ENCODE data around the gene NEXN. TPM values are rescaled to one million over a fixed set of nuclear protein-coding genes. Genes with fewer than 3 reads are reported as not detected.
"Not testable (repeated sequence)": the region's sequence is repeated elsewhere in the genome, so short reads cannot be mapped to it uniquely, and the experiment has no call there.

The NEXN gene
- total and polyA plus RNA-seq, 7 donors: 31.6 to 541 (median 321) TPM

DNA sequence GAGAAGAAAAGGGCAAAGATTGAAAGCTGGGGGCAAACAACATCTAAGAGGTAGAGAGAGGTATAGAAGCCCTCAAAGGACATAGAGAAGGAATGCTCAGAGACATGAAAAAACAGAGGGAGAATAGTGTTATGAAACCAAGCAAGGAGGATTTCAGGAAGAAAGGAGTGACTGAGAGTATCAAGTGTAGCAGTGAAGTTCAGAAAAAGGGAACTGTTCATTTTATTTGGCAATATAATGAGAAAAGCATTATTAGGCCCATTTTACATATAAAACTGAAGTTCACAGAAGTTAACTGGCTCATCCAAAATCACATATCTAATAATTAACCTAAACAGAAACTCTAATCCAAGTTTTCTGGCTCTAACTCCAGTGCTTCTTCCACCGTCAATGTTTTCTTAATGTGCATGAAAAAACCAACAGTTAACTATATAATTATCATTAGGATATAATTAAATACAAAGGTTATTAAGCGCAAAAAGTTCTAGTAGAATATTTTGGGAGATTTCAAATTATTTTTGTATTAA, 17.7 kb downstream of the NEXN start:
- DNase-seq (no peak), ATAC-seq (no peak)
- Histone ChIP-seq H3K27me3 (ENCODE audit: insufficient read depth in 3 of 3, low read length in 2 of 3) (no peaks in the 10 kb centered on the region), H3K36me3 (ENCODE audit: insufficient read depth in 1 of 2, low read depth in 1 of 2) (peaks cover 0 to 34% of the 10 kb centered on the region in 2 donors), H3K4me1 (peaks cover 47% of the 10 kb centered on the region), H3K9me3 (no peaks in the 10 kb centered on the region), H3K4me3 (no peak overlapping the region), H3K27ac (peak overlapping the region; percentile 48)
- 63 to 83% (median 66%) methylated on average over 2 of the region's 2 CpGs for WGBS, 3 donors
- intact Hi-C loops (cut with DNase I): no loop called here
- TF ChIP-seq, protein P1, sequence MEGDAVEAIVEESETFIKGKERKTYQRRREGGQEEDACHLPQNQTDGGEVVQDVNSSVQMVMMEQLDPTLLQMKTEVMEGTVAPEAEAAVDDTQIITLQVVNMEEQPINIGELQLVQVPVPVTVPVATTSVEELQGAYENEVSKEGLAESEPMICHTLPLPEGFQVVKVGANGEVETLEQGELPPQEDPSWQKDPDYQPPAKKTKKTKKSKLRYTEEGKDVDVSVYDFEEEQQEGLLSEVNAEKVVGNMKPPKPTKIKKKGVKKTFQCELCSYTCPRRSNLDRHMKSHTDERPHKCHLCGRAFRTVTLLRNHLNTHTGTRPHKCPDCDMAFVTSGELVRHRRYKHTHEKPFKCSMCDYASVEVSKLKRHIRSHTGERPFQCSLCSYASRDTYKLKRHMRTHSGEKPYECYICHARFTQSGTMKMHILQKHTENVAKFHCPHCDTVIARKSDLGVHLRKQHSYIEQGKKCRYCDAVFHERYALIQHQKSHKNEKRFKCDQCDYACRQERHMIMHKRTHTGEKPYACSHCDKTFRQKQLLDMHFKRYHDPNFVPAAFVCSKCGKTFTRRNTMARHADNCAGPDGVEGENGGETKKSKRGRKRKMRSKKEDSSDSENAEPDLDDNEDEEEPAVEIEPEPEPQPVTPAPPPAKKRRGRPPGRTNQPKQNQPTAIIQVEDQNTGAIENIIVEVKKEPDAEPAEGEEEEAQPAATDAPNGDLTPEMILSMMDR (IDR thresholded peaks at IDR 0.05): no peak

DNA sequence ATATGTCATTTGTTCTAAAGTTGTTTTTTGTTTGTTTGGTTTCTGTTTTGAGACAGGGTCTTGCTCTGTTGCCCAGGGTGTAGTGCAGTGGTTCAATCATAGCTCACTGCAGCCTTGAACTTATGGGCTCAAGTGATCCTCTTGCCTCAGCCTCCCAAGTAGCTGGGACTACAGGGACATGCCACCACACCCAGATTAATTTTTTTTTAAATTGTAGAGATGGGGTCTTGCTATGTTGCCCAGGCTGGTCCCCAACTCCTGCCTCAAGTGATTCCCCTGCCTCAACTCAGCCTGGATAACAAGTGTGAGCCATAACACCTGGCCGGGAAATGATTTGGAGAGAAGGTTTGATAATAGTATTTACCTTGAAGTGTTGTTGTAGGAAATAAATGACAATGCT, 18.2 kb downstream of the NEXN start:
- peaks cover 46% of the 10 kb centered on the region for H3K4me1 ChIP-seq
- WGBS, 3 donors: 82 to 83% (median 83%) methylated on average over 1 of the region's 1 CpG
- H3K36me3 ChIP-seq (ENCODE audit: insufficient read depth in 1 of 2, low read depth in 1 of 2): peaks cover 0 to 37% of the 10 kb centered on the region in 2 donors
- peak overlapping the region; percentile 54 for H3K27ac ChIP-seq
- TF ChIP-seq, protein P1 (IDR thresholded peaks at IDR 0.05): no peak
- ATAC-seq: peak in 1 of 4 donors; percentile 10
- H3K9me3 ChIP-seq: no peaks in the 10 kb centered on the region
- intact Hi-C loops (cut with DNase I): no loop called here
- no peak overlapping the region for H3K4me3 ChIP-seq
- no peak for DNase-seq
- no peaks in the 10 kb centered on the region for H3K27me3 ChIP-seq (ENCODE audit: insufficient read depth in 3 of 3, low read length in 2 of 3)

GRCh38 chr1:77910116-77910515, 21.7 kb downstream of the NEXN start:
- no peaks in the 10 kb centered on the region for H3K9me3 ChIP-seq
- H3K27ac ChIP-seq: peak overlapping the region; percentile 54
- peaks cover 15% of the 10 kb centered on the region for H3K4me1 ChIP-seq
- TF ChIP-seq, protein P1 (IDR thresholded peaks at IDR 0.05): no peak
- DNase-seq (no peak), ATAC-seq (no peak)
- 71 to 84% (median 81%) methylated on average over 4 of the region's 4 CpGs for WGBS, 3 donors
- H3K36me3 ChIP-seq (ENCODE audit: insufficient read depth in 1 of 2, low read depth in 1 of 2): peaks cover 0 to 46% of the 10 kb centered on the region in 2 donors
- no peaks in the 10 kb centered on the region for H3K27me3 ChIP-seq (ENCODE audit: insufficient read depth in 3 of 3, low read length in 2 of 3)
- no peak overlapping the region for H3K4me3 ChIP-seq
- intact Hi-C loops (cut with DNase I): no loop called here

- H3K27ac ChIP-seq; H3K4me1 ChIP-seq; H3K9me3 ChIP-seq; intact Hi-C loops (cut with DNase I); H3K4me3 ChIP-seq; DNase-seq; ATAC-seq; H3K27me3 ChIP-seq (ENCODE audit: insufficient read depth in 3 of 3, low read length in 2 of 3): not testable (repeated sequence)
- H3K36me3 ChIP-seq (ENCODE audit: insufficient read depth in 1 of 2, low read depth in 1 of 2): peaks cover 5 to 97% of the 10 kb centered on the region in 2 donors
- 91 to 94% (median 93%) methylated on average over 5 of the region's 5 CpGs for WGBS, 3 donors
These were observed 30.5 kb downstream of the NEXN start for GRCh38 chr1:77918918-77919317.

DNA sequence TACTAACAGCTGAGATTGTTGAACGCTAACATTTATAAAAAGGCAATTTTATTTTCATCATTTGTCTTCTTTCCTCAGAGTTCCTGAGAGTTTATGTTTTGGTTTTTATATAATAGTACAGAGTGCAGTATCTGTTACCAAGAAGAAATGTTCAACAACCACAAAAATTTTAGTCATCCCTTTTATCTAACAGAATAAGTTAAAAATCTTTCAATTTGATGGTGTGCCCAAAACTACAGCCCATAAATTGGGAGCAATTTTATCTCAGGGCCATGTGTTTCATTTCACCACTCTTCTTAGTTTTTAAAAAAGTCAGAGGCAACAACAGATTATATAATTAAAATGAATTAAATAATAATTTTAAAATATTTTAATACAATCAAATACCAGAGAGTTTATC, 37.1 kb downstream of the NEXN start:
- peak overlapping the region; percentile 25 for H3K27ac ChIP-seq
- H3K9me3 ChIP-seq: no peaks in the 10 kb centered on the region
- peaks cover 0 to 99% of the 10 kb centered on the region in 2 donors for H3K36me3 ChIP-seq (ENCODE audit: insufficient read depth in 1 of 2, low read depth in 1 of 2)
- WGBS, 3 donors: 44 to 52% (median 51%) methylated on average over 1 of the region's 1 CpG
- no peak for ATAC-seq
- no peak overlapping the region for H3K4me3 ChIP-seq
- TF ChIP-seq, protein P1 (IDR thresholded peaks at IDR 0.05): no peak
- H3K4me1 ChIP-seq: peaks cover 10% of the 10 kb centered on the region
- no peaks in the 10 kb centered on the region for H3K27me3 ChIP-seq (ENCODE audit: insufficient read depth in 3 of 3, low read length in 2 of 3)
- intact Hi-C loops (cut with DNase I): no loop called here
- DNase-seq: no peak

Measured in psoas muscle (tissue), 8 donors.